ENCODE results near the gene TCAF2.
"Not testable (repeated sequence)": the region's sequence is repeated elsewhere in the genome, so short reads cannot be mapped to it uniquely, and the experiment has no call there.

DNA sequence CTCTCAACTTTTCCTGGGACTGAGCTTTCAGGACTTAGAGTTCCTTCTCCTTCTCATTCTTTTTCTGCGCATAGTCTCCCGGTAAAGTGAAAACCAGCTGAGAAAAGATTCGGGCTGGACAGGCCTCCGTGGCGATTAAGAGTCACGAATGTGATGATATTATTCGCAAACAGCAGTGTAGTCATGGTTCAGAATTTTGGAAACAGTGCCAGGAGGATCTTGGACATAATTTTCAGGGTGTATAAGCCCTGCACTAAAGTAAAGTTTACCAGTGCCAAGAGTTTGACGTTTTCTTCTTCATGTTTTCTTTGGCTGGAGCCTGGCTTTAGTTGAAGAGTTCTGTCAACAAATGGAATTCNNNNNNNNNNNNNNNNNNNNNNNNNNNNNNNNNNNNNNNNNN is 29.7 kb downstream of the TCAF2 start:
- TF ChIP-seq, protein P1, sequence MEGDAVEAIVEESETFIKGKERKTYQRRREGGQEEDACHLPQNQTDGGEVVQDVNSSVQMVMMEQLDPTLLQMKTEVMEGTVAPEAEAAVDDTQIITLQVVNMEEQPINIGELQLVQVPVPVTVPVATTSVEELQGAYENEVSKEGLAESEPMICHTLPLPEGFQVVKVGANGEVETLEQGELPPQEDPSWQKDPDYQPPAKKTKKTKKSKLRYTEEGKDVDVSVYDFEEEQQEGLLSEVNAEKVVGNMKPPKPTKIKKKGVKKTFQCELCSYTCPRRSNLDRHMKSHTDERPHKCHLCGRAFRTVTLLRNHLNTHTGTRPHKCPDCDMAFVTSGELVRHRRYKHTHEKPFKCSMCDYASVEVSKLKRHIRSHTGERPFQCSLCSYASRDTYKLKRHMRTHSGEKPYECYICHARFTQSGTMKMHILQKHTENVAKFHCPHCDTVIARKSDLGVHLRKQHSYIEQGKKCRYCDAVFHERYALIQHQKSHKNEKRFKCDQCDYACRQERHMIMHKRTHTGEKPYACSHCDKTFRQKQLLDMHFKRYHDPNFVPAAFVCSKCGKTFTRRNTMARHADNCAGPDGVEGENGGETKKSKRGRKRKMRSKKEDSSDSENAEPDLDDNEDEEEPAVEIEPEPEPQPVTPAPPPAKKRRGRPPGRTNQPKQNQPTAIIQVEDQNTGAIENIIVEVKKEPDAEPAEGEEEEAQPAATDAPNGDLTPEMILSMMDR (IDR thresholded peaks at IDR 0.05 in 4 of 5, conservative IDR thresholded peaks at IDR 0.05 in 1 of 5) = not testable (repeated sequence)
- not testable (repeated sequence) for TF ChIP-seq POLR2A (IDR thresholded peaks at IDR 0.05)

All from gastrocnemius medialis (tissue), 4 donors.